C4-2B (cell line): ENCODE measurements around the gene MEIS1.

ENCODE experiments used
- ZFX ChIP-seq: fragments of 450-650 bp; IDR thresholded peaks from 2 replicates; pipeline ENCODE4 v1.6.1; 2017
- TF ChIP-seq, protein P1 (sequence below): fragments of 450-650 bp; conservative IDR thresholded peaks from 2 replicates; pipeline ENCODE4 v1.5.1; 2017; ENCODE audit warnings: mild to moderate bottlenecking

- TF ChIP-seq, protein P1, sequence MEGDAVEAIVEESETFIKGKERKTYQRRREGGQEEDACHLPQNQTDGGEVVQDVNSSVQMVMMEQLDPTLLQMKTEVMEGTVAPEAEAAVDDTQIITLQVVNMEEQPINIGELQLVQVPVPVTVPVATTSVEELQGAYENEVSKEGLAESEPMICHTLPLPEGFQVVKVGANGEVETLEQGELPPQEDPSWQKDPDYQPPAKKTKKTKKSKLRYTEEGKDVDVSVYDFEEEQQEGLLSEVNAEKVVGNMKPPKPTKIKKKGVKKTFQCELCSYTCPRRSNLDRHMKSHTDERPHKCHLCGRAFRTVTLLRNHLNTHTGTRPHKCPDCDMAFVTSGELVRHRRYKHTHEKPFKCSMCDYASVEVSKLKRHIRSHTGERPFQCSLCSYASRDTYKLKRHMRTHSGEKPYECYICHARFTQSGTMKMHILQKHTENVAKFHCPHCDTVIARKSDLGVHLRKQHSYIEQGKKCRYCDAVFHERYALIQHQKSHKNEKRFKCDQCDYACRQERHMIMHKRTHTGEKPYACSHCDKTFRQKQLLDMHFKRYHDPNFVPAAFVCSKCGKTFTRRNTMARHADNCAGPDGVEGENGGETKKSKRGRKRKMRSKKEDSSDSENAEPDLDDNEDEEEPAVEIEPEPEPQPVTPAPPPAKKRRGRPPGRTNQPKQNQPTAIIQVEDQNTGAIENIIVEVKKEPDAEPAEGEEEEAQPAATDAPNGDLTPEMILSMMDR: no peak
- no peak for TF ChIP-seq ZFX
Measured at GRCh38 chr2:66522611-66523376, 87.9 kb downstream of the MEIS1 start.
